GM12873 (cell line): ENCODE results near the gene HDAC2.

Experiments
- CTCF ChIP-seq: IDR thresholded peaks from 2 replicates; pipeline ENCODE4 v1.5.1; 2012; ENCODE audit warnings: low read depth, mild to moderate bottlenecking, moderate library complexity, low read length, control low read depth; ENCODE audit not compliant: insufficient read depth; ENCODE audit errors: missing control alignments

HDAC2 gene

GRCh38 chr6:113903666-113904330, 67.2 kb downstream of the HDAC2 start:
- no peak for TF ChIP-seq CTCF

DNA sequence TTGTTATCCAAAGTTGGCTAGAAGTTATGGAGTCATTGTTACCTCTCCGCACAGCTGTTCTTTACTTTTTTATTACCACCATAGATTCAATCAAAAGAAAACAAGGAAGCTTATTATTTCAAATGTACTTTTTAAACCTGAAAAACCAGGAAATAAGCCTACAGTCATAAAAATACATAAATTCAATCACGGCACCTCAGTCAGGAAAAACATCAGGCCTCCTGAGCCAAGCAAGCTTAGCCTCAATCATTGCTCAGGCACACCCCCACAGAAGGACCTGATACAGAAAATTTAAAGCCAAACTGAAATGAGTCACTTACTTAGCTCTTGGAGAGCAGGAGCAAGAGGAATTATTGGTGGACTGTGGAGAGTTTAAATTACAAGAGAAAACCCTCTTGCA, 69.5 kb downstream of the HDAC2 start:
- no peak for TF ChIP-seq CTCF

DNA sequence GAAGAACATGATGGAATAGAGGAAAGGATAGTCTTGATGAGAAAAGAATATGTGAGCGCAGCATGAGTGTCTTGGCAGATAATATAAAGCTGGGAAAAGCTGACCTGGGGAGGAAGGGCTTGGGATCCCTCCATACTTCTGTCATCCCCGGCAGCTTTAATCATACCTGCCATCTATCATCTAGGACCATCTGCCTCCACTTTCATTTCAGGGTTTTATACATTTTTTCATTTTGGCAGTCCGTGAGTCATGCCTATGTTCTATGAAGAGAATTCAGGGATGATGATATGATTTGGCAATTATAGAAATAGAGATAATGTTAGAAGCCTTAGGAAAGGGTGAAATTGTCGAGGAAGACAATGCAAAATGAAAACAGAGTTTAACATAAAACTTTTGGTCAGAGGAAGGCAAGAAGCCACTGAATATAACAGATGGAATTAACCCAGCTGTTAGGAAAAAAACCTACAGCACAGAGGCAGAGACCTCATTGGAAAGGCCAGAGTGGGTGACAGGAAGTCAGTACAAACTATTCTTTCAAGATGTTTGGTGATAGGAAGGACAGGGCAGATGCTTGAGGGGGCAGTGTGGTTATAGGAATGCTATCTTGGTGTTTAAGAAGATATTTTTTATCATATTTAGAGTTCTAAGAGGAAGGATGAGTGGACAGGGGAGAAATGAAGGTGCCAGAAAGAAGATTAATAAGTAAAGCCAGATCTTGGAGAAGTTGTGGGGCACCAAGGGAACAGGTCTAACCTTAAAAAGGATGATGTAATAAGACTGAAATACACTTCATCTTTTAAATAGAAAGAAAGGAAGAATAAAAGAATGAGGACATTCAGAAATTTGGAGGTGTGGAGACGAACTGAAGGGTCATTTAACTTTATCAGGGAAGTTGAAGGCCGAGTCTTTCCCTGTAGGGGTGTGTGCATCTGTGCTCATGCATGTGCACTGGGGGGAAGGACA, 76.0 kb downstream of the HDAC2 start:
- no peak for TF ChIP-seq CTCF

DNA sequence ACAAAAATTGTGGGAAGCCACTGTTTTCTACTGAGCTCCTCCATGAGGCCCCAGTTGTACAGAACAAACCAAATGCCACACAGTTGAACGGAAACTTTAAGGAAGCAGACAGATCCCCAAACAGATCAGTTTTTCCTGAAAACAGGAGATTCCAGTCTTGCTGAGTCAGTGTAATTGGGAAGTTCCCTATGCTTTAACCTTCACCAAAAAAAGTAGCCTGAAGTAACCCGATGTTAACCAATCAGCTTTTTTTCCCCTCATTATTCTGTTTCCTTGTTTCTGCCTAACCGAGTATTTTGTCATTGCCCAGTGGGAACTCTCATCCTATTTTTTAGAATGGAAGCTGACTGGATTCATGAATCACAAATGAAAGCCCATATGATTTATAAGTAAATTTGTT, 77.1 kb downstream of the HDAC2 start:
- TF ChIP-seq CTCF = no peak

DNA sequence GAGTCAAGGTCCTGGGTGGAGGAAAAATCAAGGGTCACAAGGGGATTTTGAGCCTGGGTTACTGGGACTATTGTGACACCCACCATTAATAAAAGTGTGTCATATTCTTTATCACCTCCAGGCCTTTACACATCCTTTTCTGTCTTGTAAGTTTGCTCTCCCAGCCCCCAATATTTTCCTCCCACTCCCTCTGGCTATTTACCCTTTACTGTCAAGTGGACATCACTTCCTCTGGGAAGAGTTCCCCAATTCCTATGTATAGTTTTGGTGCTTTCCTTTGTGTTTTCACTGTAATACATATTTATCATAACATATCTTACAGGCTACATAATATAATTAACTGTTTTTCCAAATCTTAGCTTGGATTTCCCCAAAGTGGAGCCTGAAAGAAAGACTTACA, 77.5 kb downstream of the HDAC2 start:
- no peak for TF ChIP-seq CTCF

GRCh38 chr6:113888956-113889630, 81.9 kb downstream of the HDAC2 start:
- no peak for TF ChIP-seq CTCF

DNA sequence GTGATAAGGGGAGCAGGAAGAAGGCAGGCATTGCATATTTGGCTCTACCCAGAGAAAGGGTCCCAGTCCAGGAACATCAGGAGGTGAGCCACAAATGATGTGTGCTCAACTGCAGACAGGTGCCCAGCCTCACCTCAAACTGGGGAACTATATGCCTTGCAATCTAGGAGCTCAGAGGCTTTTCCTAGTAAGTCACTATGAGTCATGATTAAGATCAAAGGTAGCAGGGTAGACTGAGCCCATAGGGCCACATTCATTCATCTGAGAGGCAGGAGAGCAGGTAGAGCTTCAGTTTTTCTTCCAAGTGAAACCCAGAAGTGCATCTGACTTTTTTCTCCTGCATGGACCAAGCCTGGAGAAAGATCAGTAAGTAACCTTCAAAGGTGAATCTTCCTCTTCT, 82.5 kb downstream of the HDAC2 start:
- TF ChIP-seq CTCF = no peak
